Stimulated activated naive CD8-positive, alpha-beta T cell treated with anti-CD3 and anti-CD28 coated beads, Interleukin-15, amount 100 ng/mL, for 72 hours (primary cell): ENCODE data around the gene RNU11.
A peak's percentile ranks its signal among the peaks of the same experiment; 100 is the strongest.
"Not testable (repeated sequence)": the region's sequence is repeated elsewhere in the genome, so short reads cannot be mapped to it uniquely, and the experiment has no call there.

ENCODE experiments used
- ATAC-seq: fragments of 150-1000 bp; cut with Tn5 transposase; 2 replicates; pipeline ENCODE4 v1.10.0; 2021; ENCODE audit warnings: mild to moderate bottlenecking, moderate library complexity
- DNase-seq, 2 donors: peaks; one replicate each; pipeline ENCODE4 v3.0.0; 2021 to 2022
- H3K27ac Mint-ChIP-seq, 2 donors: one replicate each; pipeline ENCODE4 v1.8.0; 2022; ENCODE audit warnings: mild to moderate bottlenecking in 2 of 2, mixed read lengths in 2 of 2, moderate library complexity in 2 of 2
- H3K27me3 Mint-ChIP-seq: one replicate; pipeline ENCODE4 v1.8.0; 2022; ENCODE audit warnings: mixed read lengths
- H3K4me1 Mint-ChIP-seq: one replicate; pipeline ENCODE4 v1.8.0; 2022; ENCODE audit warnings: mild to moderate bottlenecking, mixed read lengths
- H3K4me3 Mint-ChIP-seq, 2 donors: one replicate each; pipeline ENCODE4 v1.8.0; 2022; ENCODE audit warnings: mild to moderate bottlenecking in 2 of 2, mixed read lengths in 2 of 2, moderate library complexity in 1 of 2
- H3K9me3 Mint-ChIP-seq, 2 donors: one replicate each; pipeline ENCODE4 v1.8.0; 2022; ENCODE audit warnings: mixed read lengths in 2 of 2

The RNU11 gene

DNA sequence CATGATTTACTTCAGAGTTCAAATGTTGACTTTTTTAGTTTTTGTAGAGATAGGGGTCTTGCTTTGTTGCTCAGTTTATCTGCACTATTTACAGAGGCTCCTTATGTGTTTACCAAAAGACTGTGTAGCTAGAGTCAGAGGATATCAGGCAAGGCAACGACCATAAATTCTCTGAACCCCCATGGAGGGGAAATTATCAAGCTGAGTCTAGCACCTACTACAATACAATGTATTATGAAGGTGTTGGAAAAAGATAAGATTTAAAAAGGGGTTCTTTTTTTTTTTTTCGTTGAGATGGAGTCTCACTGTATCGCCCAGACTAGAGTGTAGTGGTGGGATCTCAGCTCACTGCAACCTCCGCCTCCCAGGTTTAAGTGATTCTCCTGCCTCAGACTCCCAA is 36.5 kb downstream of the RNU11 start:
- Mint-ChIP-seq H3K27me3 (no peaks in the 10 kb centered on the region), H3K27ac (peak overlapping the region in 1 of 2 donors; percentile 53), H3K9me3 (no peaks in the 10 kb centered on the region), H3K4me1 (no peaks in the 10 kb centered on the region), H3K4me3 (no peak overlapping the region)
- ATAC-seq (no peak), DNase-seq (no peak)

GRCh38 chr1:28691627-28692026 is 43.2 kb downstream of the RNU11 start:
- H3K27ac Mint-ChIP-seq, H3K4me1 Mint-ChIP-seq, DNase-seq, H3K9me3 Mint-ChIP-seq, H3K4me3 Mint-ChIP-seq, H3K27me3 Mint-ChIP-seq, ATAC-seq: not testable (repeated sequence)
